GM19455 (cell line): ENCODE data around the gene NTRK3.

Experiments used
- ATAC-seq: cut with Tn5 transposase; IDR thresholded peaks from one replicate; pipeline ENCODE4 v1.9.1; 2021; ENCODE audit not compliant: unreplicated experiment

Gene NTRK3

DNA sequence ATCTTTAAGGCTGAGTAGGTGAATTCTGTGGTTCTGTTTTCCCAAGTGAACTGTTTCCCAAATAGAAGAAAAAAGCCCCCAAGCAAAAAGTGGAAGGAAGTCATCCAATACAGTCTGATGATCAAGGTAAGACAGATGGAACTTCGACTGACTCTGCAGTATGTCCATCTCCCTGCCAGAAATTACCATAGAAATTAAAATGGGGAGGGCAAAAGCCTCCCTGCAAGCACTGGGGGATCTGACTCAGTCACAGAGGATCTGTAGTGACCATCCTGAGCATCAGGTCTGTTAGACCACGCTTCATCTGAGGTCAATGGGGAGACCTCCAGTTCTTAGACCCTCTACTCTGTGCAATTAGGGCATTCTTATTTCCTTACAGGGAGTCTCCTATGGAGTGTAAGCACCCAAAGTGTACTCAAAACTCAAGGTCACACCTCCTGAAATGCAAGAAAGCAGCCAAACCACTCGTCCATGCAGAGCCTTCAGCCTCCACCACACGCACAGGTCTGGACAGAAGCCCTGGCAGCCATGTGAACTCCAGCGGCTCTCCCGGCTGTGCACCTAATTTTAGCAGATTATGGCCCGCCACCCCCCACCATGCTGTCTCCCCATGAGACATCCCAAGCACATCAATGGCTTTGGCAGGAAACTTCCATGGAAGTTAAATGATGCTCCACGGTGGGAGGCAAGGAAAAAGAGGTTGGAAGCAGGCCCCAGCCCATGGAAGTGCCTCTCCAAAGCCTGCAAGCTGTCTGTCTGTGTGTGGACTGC, 348.7 kb downstream of the NTRK3 start:
- no peak for ATAC-seq

DNA sequence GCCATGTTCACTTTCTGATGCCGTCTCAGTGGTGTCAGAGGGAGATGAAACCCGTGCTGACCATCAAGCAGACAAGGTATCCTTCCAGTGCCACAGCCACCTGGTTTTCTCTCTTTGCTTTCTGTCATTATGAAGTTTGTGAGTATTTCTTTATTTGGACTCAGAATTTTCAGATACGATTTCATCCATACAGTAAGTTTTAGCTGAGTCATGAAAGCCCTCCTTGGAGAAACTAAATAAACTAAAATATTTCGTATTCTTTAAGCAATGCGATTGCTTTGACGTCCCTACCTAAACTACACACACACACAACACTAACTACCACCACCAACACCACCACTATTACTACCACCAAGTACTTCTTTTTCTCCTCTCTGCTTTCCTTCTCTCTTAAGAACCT, 350.1 kb downstream of the NTRK3 start:
- no peak for ATAC-seq

DNA sequence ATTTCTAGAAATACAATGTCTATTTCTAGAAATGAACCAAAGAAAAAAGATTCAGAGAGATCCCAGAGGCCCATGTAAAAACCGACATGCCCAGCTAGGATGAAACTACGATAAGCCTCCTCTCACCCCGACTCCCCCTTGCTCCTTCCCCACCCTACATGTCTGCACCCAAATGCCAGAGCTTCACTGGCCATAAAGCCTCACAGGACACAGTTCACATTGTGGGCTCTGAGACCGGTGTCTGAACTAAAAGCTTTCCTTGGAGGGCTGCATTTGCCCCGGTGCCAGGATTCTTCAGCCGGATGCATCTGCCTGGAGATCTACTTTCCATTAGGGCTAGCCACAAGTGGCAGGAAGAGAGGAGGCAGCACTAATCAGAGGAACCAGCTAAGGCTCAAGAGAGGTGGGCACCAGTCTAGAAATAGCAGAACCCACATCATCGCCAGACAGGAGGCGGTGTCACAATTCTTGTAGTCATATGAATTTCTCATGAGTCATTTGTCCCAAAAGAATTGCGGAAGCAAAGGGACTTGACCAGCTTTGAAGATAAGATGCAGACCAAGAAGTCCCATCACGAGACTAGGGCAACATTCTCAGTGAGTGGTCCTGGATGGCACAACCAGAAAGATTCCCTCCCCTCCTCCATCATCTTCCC, 353.6 kb downstream of the NTRK3 start:
- no peak for ATAC-seq

DNA sequence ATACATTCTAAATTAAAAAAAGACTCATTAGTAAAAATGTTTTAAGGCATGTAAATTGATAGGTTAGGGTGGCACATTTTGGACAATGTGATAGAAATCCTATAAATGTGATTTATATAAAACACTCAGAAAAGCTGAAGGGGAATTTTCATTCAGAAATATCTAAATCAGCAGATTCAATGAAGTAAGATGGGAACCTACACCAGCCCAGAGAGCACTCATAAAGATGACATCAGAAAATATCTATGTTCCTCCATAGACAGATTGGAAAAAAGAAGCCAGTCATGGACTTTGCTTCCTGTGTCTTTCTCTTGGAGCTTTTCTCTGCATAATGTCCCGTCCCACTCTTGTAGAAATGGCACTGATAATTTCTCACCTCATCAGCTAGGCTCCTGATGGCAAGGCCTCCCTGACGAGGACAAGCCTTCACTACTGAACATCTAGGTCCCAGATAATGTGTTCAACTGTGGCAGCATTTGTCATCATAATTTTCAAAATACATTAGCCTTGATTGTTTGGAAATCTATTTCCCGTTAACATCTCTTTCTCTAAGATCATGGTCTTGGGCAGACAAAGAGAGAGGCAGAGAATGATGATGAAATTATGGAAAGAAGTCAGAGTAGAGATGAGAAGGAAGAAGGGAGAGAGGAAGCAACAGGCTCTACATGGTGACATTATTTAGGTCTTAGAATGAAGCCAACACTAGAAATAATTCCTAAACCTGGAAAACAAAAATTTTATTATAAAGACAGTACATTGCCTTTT, 354.4 kb downstream of the NTRK3 start:
- ATAC-seq, result no peak

DNA sequence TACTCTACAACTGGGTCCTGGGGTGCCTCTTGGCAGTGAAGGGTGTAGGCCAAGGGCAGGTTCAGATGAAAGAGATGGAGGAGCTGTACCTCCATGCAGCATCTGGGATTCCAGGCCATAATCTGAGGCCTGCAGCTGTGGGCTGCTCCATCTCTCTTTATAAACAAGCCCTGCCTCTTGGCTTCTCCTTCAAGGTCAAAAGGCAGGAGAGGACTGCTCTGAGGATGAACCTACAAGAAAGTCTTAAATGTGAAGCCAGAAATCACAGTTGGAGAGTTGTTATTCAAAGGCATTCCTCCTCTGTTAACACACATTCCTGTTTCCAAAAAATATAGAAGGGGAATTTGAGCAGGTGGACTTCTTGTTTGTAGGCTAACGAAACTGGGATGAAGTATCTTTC, 355.5 kb downstream of the NTRK3 start:
- no peak for ATAC-seq

DNA sequence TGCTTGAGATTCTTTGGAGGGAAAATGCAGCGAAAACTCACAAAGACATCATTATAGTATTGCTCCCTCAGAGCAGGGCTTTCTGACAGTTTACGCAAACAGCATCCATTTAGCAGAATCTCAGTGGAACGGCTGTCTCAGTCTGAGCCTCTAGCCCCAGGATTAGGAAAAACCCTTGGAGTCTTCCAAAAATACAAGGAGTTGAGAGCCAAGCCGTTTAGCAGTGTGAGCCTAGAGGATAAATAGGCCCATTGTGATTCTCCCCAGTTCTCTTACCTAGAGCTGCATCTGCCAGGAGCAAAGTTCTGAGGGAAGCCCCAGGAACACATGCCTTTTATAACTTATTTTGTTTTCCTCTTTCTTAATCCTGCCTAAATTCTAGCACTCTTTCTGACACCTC, 359.6 kb downstream of the NTRK3 start:
- no peak for ATAC-seq

DNA sequence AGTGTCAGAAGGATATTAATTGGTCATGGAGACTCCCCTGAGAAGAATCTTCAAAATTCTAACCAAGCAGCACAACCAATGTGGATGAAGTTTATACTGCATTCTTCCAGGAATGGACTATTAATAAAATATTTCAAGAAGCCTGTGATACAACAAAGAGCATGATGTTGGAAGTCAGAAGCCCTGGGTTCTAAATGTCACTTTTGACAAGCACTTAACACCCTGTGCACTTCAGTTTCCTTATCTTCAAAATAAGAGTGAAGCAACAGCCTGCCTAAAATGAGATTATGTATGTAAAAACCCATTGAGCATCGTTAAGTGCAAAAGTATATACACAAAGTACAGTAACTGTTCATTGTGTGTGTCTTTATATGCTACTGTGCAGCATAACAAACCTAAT, 369.4 kb downstream of the NTRK3 start:
- ATAC-seq, result no peak

DNA sequence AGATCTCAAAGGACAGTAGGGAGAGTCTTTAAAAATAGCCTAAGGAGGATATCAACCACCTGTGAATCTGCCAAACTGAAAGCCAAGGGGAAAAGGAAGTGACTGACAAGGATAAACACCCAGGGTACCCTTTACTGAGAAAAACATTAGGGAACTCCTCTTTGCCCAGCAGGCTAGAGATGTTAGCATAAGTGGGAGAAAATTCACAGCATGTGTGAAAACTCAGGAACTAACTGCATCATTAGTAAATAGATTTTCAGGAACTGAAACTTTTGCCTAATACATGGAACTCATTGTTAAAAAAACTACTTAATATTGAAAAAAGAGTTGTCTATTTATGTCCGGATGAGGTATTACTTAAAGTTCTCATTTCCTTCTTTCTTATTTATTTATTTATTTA, 375.5 kb downstream of the NTRK3 start:
- ATAC-seq, result no peak

DNA sequence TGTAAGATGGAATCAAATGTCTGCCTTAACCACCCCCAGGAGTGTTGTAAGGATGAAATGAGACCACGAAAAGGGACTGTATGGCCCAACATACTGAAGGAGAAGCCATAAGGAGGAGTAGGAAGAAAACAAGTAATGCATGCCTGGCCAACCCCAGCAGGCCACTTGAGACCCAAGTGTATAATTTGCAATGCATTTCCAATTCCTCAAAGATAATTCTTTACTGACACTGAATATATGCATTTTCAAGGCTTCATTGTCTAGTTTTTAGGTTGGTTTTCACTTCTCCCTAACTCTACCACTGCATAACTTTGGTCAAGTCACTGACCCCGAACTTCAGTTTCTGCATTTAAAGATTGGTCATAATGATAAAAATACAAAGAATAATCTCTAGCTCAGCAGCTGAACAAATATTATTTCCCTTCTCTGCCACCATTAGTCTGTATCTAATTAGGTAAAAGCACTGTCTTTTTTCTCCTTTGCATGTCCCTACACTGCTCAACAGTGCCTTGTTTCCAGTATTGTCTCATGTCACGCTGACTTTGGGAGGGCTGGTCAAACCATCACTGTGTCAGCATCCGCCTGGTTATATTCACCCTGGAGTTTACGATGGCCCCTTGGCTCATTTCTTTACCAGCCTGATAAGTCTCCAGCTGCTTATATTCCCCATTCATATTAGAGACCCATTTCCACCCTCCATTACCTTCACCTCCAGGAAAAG, 378.6 kb downstream of the NTRK3 start:
- no peak for ATAC-seq

DNA sequence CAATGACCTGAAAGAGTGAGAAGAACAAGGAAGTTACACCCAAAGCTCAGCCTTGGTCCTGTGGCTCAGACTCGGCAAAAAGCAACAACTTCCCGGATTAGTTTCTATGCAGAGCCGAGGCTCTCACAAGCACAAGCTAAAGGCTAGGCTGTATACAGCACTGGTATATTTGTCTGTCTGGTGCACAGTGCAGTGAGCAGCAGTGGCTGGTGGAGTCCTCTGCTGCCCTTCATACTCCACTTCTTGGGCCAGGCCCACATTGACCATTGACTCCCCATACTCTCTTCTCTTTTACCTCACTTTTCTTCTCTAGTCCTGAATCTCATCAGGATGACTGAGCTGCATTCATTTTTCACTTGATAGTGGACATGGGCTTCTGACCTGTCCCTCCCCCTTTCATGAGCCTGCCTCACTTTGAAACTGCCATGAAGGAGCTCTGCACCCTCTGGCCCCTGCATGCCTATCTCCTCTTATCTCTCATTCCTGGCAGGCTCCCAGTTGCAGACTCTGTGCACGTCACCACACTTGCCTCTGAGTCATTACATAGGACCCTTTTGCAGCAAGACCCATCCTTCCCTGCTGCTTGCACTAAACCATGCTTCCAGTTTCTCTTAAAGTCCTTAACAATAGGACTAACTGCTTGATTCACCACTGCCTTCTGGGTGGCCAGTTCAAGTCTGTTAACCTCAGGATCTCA, 379.3 kb downstream of the NTRK3 start:
- ATAC-seq, result no peak

DNA sequence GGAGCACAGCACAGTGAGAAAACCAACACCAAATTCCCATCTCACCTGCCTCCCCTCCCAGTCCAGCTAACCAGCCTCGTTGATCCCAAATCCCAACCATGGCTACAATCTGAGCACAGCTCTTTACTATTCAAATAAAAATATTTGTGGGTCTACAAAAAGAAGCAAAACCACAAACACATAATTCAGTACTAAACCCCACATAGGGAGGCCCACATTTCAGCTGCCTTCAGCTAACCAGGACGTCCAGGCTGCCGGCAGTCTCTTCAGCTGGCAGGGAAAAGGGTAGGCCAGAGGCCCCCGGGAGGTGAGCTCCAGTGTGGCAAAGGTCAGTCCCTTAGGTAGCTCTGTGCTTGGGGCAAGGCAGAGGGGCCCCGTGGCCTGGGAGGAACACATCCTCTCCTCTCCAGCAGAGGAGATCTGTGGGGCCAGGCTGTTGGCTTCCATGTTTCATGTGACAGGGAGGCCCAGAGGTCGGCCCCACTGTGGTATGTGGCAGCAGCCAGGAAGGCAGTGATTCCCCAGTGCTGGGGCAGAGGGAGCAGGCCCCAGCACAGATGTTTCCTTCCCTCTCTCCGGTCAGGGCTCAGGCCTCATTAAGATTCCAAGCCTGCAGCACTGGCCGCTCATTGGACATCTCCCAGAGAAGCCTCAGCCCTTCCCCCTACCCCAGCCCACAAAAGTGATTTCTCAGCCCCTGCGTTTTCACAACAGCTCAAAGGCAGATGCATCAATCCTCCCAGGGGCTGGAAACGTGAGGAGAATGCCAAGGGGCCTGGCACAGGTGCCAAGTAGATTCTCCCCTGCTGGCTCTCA, 381.4 kb downstream of the NTRK3 start:
- no peak for ATAC-seq

DNA sequence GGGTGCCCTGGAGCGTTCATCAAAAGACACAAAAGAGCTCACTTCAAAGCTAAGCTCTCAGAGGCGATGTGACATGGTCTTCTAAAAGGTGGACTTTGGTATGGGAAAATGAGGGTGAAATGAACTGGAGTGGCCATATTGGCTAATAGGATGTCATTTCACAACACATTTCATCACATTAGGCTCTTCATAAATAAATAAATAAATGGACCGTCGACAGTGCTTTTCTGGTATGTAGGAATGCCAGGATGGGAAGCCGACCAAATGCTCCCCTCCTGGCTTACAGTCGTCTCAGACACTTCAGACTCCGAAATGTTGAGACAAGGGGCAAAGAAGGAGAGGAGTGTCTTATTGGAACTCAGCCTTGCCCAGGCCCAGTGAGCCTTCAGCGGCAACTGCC, 383.0 kb downstream of the NTRK3 start:
- no peak for ATAC-seq

DNA sequence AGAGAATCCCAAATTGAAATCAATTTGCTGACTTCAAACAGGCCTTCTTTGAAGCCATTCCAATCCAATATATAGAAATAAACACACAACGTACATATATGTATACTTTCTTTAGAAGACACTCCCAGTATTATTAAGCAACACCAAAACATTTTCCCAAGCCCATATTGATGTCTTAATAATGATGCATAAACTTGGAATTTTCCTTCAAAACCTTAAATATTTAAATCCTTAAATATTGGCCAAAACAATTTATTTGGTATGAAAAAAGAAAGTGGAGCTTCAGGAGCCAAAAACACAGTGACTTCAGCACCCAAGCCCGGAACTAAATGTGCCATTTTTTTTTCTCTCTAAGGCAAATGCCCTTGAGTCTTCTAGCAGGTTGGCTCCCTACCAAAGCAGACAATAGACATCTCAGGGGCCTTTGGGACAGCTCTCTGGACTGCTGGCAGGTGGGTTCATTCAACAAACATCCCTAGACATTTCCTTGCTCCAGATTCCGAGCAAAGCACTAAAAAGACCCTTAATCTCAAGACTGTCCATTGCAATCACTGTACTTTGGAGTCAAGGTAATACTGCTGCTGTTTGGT, 384.7 kb downstream of the NTRK3 start:
- ATAC-seq, result no peak

DNA sequence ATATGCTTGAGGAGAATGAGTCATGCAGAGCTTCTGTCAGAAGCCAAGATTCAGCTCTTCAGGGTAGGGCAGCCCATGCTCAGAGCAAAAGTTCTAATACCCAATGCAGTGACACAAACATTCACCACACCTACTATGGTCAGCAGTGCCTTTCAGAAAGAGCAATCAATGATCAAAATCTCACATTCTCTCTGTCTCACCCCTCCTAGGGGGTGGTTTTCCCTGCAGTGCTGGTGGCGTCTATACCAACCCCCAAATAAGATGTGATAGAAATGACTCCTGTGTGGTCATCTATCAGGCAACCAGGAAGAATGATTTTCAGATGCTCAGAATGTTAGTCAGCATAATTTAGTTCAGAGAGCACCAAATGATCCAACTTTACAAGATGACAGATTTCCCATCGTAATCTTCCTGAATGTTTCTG, 385.3 kb downstream of the NTRK3 start:
- no peak for ATAC-seq

DNA sequence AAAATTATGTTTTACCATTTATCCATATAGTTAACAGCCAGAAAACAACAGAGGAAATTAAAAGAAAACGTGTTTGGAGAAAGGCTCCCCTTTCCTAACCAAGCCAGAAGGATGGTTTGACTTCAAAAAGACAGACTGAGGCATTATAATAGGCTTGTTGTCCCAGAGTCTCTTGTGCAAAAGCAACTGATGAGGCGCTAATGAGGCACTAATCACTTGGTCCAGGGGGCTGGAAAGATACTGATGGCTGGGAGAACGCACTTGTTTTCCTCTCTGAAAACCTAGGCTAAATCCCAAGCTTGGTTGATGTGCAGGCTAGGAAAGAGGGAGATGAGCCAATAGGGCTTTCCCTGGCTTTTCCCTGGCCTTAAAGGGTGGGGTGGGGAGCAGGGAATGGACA, 389.6 kb downstream of the NTRK3 start:
- ATAC-seq, result no peak

DNA sequence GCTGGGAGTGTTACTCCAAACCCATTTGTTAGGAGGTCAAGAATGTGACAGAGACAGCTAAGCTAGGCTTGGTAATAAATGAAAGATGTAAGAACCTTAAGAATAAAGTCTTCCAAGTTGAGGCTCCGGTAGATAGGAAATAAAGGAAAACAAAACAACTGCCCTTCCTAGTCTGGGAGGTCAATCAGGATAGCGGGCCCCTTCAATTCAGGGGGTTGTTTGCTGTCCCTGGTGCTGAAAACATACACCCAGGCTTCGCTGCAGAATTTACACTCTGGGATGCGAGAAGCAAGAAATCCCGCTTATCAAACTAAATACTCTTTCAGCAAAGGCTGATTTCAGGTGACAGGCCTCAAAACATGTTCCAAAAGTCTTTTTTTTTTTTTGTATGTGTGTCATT, 393.4 kb downstream of the NTRK3 start:
- ATAC-seq, result no peak

DNA sequence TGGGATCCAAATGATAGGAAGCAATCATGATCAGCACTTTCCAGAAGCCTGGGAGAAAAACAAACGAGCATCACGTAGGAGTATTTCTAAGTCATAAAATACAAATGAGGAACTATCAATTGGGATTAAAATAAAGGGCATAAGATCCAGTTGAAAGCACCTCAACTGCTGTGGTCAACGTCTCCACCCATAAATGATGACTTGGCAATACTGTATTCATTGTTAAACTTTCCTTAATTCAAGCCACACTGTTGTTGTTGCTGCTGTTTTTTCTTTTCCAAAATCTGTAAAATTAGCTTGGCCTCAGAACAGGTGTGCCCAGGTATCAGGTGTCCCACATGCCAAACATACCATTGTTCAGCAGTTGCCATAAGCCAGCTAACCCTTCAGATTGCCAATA, 395.8 kb downstream of the NTRK3 start:
- no peak for ATAC-seq

DNA sequence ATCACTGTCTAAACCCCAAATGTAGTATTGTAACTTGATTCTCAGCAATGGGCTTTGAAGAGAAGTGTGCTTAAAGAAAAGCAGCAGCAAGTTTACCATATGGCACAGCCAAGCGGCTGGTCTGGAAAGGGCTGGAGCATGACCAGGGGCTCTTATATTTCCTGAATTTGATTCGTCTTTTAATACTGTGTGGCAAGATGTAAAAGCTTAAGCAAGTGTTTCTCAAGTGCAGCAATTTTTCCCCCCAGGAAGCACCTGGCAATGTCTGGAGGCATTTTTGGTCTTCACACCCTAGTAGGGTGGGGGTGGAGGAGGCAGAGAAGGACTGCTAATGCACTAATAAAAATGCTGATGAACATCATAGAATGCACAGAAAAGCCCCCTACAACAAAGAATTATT, 397.9 kb downstream of the NTRK3 start:
- no peak for ATAC-seq

DNA sequence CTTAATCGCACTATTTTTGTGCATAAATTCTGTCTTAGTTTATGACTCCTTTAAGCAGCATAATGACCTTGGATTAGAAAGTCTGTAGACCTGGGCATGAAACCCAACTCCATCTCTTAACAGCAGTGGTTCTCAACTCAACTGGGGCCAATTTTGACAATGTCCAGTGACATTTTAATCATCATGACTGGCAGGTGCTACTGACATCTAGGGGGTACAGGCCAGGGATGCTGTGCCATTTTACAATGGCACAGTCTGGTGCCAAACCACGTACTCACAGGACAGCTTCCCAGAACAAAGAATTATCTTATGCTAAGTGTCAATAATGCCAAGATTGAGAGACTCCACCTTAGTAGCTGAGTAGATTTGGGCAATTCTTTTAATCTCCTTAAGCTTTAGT, 405.0 kb downstream of the NTRK3 start:
- ATAC-seq, result no peak

DNA sequence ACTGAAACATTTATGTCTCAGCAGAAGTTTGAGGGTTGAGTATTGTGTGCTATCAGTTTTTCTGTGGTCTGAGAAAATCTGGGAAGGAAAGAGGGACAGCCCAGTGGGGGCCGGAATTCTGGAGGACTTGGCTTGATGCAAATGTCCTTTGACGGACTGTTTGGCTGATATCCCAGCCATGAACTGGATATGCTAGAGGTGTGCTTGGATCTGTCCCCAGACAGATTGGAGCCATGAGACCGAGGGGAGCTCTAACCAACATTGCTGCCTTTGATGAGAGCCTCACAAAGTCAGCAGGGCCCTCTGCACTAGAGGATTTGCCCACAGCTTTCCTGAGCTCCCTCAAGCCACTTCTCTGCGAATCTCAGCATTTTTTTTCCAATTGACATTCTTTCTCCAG, 405.6 kb downstream of the NTRK3 start:
- no peak for ATAC-seq
